Esophagus muscularis mucosa (tissue), 4 donors: ENCODE measurements around the gene CSRNP3.

ENCODE experiments used
- EP300 ChIP-seq: sonication (generic); formaldehyde crosslinking; IDR thresholded peaks from one replicate; pipeline ENCODE4 v1.6.1; 2017; ENCODE audit warnings: antibody characterized with exemption
- POLR2A ChIP-seq: fragments of 450-650 bp; IDR thresholded peaks from one replicate; pipeline ENCODE4 v1.6.1; 2017; ENCODE audit warnings: antibody characterized with exemption, moderate library complexity, mild to moderate bottlenecking, low read depth
- POLR2AphosphoS5 ChIP-seq, 2 donors: sonication (generic); formaldehyde crosslinking; IDR thresholded peaks; one replicate each; pipeline ENCODE4 v1.6.1; 2017; ENCODE audit warnings: antibody characterized with exemption in 2 of 2
- TF ChIP-seq, protein P1 (sequence below), 3 experiments: fragments of 200-600 bp in 2 of 3; fragments of 450-650 bp in 1 of 3; sonication (generic) in 2 of 3; IDR thresholded peaks; one replicate each; pipeline ENCODE4 v1.5.1; 2017 to 2019; ENCODE audit warnings: antibody characterized with exemption in 3 of 3, mild to moderate bottlenecking in 2 of 3, moderate library complexity in 1 of 3

- TF ChIP-seq, protein P1, sequence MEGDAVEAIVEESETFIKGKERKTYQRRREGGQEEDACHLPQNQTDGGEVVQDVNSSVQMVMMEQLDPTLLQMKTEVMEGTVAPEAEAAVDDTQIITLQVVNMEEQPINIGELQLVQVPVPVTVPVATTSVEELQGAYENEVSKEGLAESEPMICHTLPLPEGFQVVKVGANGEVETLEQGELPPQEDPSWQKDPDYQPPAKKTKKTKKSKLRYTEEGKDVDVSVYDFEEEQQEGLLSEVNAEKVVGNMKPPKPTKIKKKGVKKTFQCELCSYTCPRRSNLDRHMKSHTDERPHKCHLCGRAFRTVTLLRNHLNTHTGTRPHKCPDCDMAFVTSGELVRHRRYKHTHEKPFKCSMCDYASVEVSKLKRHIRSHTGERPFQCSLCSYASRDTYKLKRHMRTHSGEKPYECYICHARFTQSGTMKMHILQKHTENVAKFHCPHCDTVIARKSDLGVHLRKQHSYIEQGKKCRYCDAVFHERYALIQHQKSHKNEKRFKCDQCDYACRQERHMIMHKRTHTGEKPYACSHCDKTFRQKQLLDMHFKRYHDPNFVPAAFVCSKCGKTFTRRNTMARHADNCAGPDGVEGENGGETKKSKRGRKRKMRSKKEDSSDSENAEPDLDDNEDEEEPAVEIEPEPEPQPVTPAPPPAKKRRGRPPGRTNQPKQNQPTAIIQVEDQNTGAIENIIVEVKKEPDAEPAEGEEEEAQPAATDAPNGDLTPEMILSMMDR (IDR thresholded peaks at IDR 0.05), result no peak
- TF ChIP-seq POLR2A (no peak), POLR2AphosphoS5 (IDR thresholded peaks at IDR 0.05) (no peak), EP300 (no peak)
Observed at GRCh38 chr2:165637396-165637795, 167.9 kb downstream of the CSRNP3 start.
